ENCODE measurements around the gene EVA1A. TPM values are rescaled to one million over a fixed set of nuclear protein-coding genes. Genes with fewer than 3 reads are reported as not detected.

EVA1A gene
- total and polyA plus RNA-seq, 2 of the 8 experiments (the other 6 are each of a cell fraction or from before 2014, with no cell fraction given): 2.4 to 4.3 TPM

- no peak overlapping the region for H4K91ac ChIP-seq (replicated peaks; ENCODE audit: insufficient read length, low read length)
- no peaks in the 10 kb centered on the region for H3K23me2 ChIP-seq (ENCODE audit: low read depth, low read length)
- H3K9ac ChIP-seq (replicated peaks in 1 of 4; ENCODE audit: extremely low read depth in 1 of 4, low read depth in 3 of 4, low read length in 3 of 4): no peak overlapping the region
- no peak overlapping the region for H2AFZ ChIP-seq (ENCODE audit: low read length)
- H3K36me3 ChIP-seq (ENCODE audit: control insufficient read depth in 2 of 4, insufficient read depth in 4 of 4, low read length in 3 of 4): no peaks in the 10 kb centered on the region; a peak in 1 of 8 replicates
- ChIA-PET POLR2A (ENCODE audit: partially characterized antibody) (no interaction called here), CTCF (ENCODE audit: partially characterized antibody) (interaction anchor here (2.0 to 5.8 kb wide), 2 partner anchors 13 to 137 kb away, joined by 6 to 54 read pairs; no protein-coding TSS in a partner anchor)
- H3K79me2 ChIP-seq (ENCODE audit: control insufficient read depth in 1 of 2, insufficient read depth in 2 of 2, low read length in 2 of 2): no peaks in the 10 kb centered on the region
- H2BK15ac ChIP-seq (ENCODE audit: low read length): no peak overlapping the region
- H2BK5ac ChIP-seq (ENCODE audit: low read depth, low read length): no peak overlapping the region
- no peak overlapping the region for H4K5ac ChIP-seq (ENCODE audit: insufficient read length, low read depth, low read length)
- 90% methylated on average over 6 of the region's 6 CpGs; no CpG with 5 or more reads in 1 of the 2 experiments for WGBS, 2 experiments (ENCODE audit: extremely low coverage in 1 of 2, insufficient coverage in 1 of 2, insufficient read length in 1 of 2, insufficient replicate concordance in 2 of 2, low coverage in 1 of 2, low lambda C conversion rate in 2 of 2, missing lambda C conversion rate in 1 of 2)
- H3K4me2 ChIP-seq (ENCODE audit: insufficient read depth in 1 of 2, low read depth in 2 of 2, low read length in 2 of 2): no peak overlapping the region
- FAIRE-seq (no peak), DNase-seq (ENCODE audit: low read depth in 1 of 2, low spot score in 2 of 2) (no peak)
- no peak overlapping the region for H2BK20ac ChIP-seq (ENCODE audit: low read length)
- no peaks in the 10 kb centered on the region for H3K4me1 ChIP-seq (replicated peaks in 1 of 4; ENCODE audit: control insufficient read depth in 3 of 4, insufficient read depth in 4 of 4, low read length in 3 of 4)
- H3K14ac ChIP-seq (ENCODE audit: insufficient read length): no peak overlapping the region
- no peak overlapping the region for H3K18ac ChIP-seq (ENCODE audit: extremely low read depth, low read length)
- H3K23ac ChIP-seq (ENCODE audit: insufficient read length): no peak overlapping the region
- H3K27me3 ChIP-seq (replicated peaks in 1 of 4; ENCODE audit: control insufficient read depth in 3 of 4, extremely low read depth in 1 of 4, insufficient read depth in 3 of 4, low read length in 3 of 4): no peaks in the 10 kb centered on the region; a peak in 2 of 7 replicates
- H2AK5ac ChIP-seq (ENCODE audit: low read depth, low read length): no peak overlapping the region
- no peak overlapping the region for H4K8ac ChIP-seq (ENCODE audit: extremely low read depth, insufficient read depth, low read length)
- no peak overlapping the region for H3K4ac ChIP-seq (replicated peaks; ENCODE audit: insufficient read length, low read depth, low read length)
- no peaks in the 10 kb centered on the region for H3K9me3 ChIP-seq (ENCODE audit: insufficient read depth in 2 of 2, low read depth in 1 of 2, low read length in 1 of 2)
- H3K27ac ChIP-seq (ENCODE audit: low read depth, low read length): no peak overlapping the region
- no peak overlapping the region for H3K56ac ChIP-seq (replicated peaks; ENCODE audit: insufficient read length, low read depth, low read length)
- no peaks in the 10 kb centered on the region for H4K20me1 ChIP-seq (replicated peaks in 1 of 2; ENCODE audit: control insufficient read depth in 1 of 2, insufficient read depth in 2 of 2, low read length in 2 of 2)
- H3K79me1 ChIP-seq (ENCODE audit: low read depth, low read length): no peaks in the 10 kb centered on the region
- no peak overlapping the region for H3K4me3 ChIP-seq (ENCODE audit: extremely low read depth in 1 of 4, insufficient read depth in 2 of 4, low read depth in 3 of 4, low read length in 4 of 4)
- TF ChIP-seq KDM4A (IDR thresholded peaks at IDR 0.05; ENCODE audit: low read depth, low read length, severe bottlenecking) (no peak), CBX8 (IDR thresholded peaks at IDR 0.05; ENCODE audit: borderline replicate concordance, low read depth, low read length) (no peak)
- no peak overlapping the region for H2BK12ac ChIP-seq (ENCODE audit: low read depth, low read length)
- no peak overlapping the region for H2BK120ac ChIP-seq (replicated peaks; ENCODE audit: low read depth, low read length)
Observed at GRCh38 chr2:75602724-75603342, 42.1 kb upstream of the EVA1A start.

All from H1 (cell line).